Fibroblast of the conjunctiva (primary cell): ENCODE measurements around the gene CTH.
"Not testable (repeated sequence)": the region's sequence is repeated elsewhere in the genome, so short reads cannot be mapped to it uniquely, and the experiment has no call there.

Experiments used
- DNase-seq: peaks from one replicate; pipeline ENCODE4 v3.0.0-alpha.2; 2010; ENCODE audit warnings: low read depth

The CTH gene

DNA sequence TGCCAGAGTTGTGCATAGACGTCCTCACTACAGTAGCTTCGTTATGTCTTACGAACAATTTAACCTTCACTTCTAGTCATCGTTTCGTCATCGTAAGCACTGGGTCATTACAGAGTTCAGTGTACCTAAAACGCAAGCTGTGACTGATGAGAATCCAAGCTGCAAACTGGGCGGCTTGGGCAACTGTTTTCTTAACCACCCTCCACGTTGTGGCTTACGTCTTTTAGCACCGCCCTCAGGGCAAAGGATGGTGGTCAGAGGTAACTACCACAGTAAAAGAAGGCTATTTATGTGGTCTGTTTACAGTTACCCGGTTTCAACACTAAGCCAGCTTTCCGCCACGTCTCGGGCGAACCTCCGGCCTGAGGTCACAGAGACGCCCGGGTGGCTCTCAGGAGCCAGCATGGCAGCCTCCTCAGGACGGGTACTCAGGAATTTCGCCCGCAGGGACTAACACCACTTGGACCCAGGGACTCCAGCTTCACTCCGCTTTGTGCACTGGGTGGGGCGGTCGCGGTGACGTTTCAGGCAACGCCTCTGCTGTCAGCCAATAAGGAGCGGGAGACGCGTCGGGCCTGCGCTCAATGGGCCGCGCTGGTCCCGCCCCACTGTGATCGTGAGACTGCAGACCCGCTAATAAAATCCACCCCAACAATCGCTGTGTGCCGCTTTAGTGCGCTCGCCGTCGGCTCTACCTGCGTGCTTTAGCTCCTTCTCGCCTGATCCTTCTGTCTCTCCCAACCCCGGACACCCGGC, at the start of gene CTH:
Gene CTH, plus strand, starts transcription at position 665 of the 756 bp plus-strand sequence. CDS start 148 bp downstream, outside the sequence.
- DNase-seq: peak; percentile 95

DNA sequence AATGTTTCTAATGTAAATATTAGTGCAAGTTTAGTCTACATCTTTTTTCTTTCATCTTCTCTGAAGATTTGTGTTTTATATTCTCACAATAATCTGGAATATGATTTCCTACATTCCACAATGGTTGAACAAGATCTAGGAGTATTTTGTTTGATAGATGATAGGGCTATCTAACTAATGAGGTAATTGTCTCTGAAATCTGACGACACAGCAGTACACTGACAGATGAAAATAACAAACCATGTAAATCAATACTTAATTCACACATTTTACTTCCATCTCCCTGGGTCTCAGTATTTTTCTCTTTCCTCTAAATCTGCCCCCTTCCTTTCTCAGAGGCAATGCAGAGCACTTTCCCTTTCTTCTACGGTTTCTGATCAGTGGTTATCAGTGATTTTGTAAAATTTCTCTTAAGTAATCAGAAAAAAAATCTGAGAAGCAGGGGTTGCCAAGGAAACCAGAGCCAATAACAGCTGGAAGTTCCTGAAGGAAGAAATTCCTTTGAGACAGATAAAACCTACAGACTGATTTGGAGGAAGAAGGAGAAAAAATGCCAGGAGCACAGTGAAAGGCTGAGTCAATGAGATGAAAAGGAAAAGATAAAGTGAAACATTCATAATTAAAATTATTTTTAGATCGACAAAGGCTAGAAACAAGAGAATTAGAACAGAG, 49.2 kb upstream of the CTH start:
- DNase-seq: peak; percentile 3

- no peak for DNase-seq
Measured at GRCh38 chr1:70364439-70364838, 46.6 kb upstream of the CTH start.

- not testable (repeated sequence) for DNase-seq
Measured at GRCh38 chr1:70366425-70366952, 44.6 kb upstream of the CTH start.

GRCh38 chr1:70366997-70367396, 44.1 kb upstream of the CTH start:
- DNase-seq: not testable (repeated sequence)

DNA sequence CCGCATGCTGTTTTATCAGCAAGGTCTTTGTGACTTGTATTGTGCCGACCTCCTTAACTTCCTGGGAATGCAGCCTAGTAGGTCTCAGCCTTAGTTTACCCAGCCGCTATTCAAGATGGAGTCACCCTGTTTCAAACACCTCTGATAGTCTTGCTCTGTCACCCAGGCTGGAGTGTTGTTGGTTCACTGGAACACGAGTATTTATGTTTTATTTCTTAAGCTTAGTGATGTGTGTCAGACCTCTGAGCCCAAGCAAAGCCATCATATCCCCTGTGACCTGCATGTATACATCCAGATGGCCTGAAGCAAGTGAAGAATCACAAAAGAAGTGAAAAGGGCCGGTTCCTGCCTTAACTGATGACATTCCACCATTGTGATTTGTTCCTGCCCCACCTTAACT, 43.7 kb upstream of the CTH start:
- DNase-seq: not testable (repeated sequence)

DNA sequence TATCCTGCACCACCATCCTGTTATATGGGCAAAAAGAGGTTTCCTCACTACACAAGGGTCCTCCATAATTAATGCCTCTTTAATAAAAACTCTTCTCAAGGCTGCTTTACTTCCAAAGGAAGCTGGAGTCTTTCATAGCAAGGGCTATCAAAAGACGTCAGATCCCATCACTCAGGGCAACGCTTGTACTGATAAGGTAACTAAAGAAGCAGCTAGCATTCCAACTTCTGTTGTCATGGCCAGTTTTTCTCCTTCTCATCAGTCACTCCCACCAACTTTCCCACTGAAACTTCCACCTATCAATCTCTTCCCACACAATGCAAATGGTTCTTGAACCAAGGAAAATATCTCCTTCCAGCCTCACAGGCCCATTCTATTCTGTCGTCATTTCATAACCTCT, 39.5 kb upstream of the CTH start:
- DNase-seq: not testable (repeated sequence)

GRCh38 chr1:70372426-70372825, 38.6 kb upstream of the CTH start:
- DNase-seq: no peak

DNA sequence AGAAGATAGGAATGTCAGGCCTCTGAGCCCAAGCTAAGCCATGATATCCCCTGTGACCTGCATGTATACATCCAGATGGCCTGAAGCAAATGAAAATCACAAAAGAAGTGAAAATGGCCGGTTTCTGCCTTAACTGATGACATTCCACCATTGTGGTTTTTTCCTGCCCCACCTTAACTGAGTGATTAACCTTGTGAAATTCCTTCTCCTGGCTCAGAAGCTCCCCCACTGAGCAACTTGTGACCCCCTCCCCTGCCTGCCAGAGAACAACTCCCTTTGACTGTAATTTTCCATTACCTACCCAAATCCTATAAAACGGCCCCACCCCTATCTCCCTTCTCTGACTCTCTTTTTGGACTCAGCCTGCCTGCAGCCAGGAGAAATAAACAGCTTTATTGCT, 37.5 kb upstream of the CTH start:
- DNase-seq: not testable (repeated sequence)

DNA sequence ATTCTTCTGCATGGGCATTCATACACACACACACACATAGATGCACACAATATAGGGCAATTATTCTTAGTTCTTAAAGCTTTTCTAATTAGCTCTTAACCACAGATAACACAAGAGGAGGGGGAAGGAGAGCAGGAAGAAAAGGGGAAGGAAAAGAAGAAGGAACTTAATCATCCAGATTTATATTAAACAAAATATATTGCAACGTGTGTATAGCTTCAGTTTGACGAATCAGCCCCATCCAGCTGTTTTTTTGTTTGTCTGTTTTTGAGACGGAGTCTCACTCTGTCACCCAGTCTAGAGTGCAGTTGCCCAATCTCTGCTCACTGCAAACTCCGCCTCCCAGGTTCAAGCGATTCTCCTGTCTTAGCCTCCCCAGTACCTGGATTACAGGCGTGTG, 34.9 kb upstream of the CTH start:
- DNase-seq: no peak

- no peak for DNase-seq
Measured at GRCh38 chr1:70382682-70383081, 28.4 kb upstream of the CTH start.

DNA sequence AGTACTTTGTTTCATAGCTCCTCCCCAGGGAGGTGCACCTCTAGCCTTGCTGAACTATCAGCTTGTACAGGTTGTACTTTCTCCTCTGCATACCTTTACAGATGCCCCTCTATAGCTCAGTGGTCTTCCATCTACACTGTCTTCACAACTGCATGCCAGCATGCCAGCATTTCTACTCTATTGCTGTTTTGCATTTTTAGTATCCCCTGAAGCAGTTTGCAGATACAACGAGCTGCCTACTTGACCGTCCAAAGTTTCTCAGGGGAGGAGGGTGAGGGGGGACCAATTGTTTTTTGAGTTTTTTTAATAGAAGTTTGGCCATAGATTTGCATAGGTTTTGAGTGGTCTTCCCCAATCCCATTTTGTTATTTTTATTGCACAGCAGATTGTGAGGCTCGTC, 27.6 kb upstream of the CTH start:
- DNase-seq: no peak

- DNase-seq: no peak
Measured at GRCh38 chr1:70384542-70384941, 26.5 kb upstream of the CTH start.

- DNase-seq: no peak
Measured at GRCh38 chr1:70385477-70385876, 25.6 kb upstream of the CTH start.

DNA sequence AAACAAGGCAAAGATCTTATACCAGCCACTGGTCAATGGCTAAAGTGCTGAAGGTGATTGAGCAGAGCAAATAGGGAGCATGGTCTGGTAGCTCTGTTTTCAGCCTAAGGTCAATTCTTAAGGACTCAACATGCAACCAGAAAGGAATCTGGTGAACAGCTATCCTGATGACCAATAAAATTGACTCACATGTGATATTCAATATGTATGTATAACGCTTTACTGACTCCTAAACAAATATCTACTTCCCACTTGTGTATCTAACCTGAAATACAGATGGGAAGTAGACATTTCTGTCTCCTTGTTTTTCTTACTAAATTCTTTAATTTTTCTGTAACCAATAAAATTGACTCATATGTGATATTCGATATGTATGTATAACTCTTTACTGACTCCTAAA, 24.9 kb upstream of the CTH start:
- DNase-seq: no peak

GRCh38 chr1:70387507-70387906, 23.6 kb upstream of the CTH start:
- DNase-seq: no peak

DNA sequence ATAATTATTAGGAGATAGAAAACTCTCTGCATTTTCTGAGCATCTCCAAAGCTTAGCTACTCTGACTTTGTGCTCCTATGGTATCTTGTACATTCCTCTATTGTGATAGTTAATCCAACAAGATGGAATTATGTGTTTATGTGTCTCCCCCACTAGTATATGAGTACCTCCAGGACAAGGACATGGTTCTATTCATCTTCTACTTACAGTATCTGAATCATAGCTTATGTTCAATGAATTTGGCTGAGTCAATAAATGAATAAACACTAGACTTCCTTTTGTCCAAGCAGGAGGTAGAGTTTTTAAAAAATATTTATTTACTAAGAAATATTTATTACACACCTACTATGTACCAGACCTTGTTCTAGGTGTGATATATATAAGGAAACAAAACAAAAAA, 18.4 kb upstream of the CTH start:
- no peak for DNase-seq

DNA sequence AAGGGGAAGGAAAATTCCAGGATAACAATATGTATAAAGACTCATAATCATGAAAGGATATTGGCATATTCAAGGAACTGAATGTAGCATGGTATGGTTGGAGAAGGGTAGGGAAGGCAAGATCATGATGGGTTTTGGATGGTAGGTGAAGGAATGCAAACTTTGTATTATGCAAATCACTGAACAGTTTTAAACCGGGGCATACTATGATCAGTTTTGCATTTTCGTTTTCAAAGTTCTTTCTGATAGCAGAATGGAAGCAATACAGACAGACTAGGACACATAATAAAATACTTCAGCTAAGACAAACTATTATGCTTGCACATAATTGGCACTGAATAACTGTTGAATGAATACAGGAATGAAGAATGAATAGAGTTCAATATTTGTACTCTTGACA, 14.5 kb upstream of the CTH start:
- DNase-seq: no peak

GRCh38 chr1:70397013-70397412, 14.1 kb upstream of the CTH start:
- no peak for DNase-seq

DNA sequence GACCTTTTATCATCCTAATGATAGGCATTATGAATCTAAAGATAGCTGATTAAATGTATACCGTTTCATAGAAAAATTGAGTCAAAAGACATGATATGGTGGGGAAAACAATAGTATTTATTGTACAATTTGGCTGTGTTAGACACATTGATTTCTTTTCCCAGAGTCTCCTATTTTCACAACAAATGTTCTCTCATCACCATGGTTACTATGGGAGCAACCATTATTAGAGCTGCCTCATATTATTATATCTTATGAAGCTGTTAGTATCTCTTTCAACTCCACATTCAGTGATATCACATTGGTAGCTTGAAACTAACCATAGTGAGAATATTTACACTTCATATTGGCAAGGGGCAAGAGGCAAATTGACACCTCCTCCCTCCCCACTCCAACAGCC, 10.7 kb upstream of the CTH start:
- DNase-seq: no peak

DNA sequence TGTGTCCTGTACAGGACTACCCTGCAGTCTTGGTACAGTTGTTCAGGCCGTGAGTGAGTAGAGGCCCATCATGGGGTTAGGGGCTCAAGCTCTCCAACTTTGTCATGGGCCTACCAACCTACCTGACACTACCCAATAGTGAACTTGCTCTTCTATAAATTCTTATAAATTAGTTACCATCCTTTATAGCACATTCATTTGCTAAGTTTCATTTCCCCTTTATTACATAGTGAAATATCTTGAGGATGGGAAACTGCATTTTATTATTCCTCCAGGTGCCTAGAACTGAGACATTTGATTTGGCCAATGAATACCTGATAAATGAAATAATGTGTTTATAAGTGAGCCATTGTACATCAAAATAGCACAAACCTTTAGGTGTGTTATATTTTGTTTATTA, 9.1 kb upstream of the CTH start:
- DNase-seq: no peak

- DNase-seq: no peak
Measured at GRCh38 chr1:70403759-70404158, 7.3 kb upstream of the CTH start.

DNA sequence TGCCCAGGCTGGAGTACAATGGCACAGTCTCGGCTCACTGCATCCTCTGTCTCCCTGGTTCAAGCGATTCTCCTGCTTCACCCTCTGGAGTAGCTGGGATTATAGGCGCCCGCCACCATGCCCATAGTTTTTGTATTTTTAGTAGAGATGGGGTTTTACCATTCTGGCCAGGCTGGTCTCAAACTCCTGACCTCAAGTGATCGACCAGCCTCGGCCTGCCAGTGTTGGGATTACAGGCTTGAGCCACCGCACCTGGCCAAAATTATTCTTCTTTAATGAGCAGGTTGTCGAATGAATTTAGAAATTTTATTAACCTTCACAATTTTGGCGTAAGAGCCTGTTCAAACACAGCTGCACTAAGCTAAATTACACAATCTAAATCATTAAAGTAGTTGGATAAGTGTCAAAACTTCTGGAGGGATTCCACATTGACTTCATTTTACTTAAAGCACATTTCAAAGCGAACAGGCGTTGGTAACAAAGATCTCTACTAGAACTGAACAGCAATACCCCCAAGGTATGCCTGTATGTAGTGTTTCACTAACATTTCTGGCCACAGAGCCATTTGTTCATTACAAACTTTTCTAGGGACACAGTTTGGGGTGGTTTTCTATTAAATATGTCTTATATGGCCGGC, 5.2 kb upstream of the CTH start:
- no peak for DNase-seq
